ENCODE measurements around the gene SULT1A4.
"Not testable (repeated sequence)": the region's sequence is repeated elsewhere in the genome, so short reads cannot be mapped to it uniquely, and the experiment has no call there.

SULT1A4 gene

DNA sequence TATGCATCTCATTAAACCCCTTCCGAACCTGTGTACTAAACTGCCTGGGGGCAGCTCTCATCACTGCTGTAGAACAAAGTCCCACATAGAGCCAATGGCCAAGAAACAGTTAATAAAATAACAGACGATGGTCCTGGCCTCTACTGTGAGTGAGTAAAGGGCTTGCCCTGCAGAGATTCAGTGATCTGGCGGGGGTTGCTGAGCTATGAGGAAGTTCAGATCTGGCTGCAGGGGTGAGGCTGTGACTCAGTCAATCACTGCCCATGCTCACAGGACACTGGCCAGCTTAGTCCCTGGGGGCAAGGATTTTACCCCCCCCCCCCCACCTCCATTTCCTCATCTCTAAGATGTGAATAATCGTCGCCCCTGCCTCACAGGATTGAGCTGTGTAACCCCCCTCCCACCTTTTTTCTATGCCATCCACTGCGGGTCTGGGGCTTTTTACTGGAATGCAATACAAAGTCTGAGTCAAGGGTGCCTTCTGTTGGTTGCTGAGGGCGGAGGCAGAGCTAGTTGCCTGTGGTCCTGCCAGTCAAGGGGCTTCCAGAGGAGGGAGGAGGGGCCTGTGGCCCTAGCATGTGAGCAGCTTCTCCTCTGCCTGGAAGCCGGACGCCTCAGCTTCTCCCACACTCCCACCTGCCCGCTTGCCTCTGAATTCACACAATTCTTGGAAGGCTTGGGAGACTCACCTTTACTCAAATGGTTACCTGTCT is 8.1 kb downstream of the SULT1A4 start:
- H3K4me1 ChIP-seq; H3K36me3 ChIP-seq (ENCODE audit: control insufficient read depth, insufficient read depth, low read length); H3K27ac ChIP-seq; H3K9me3 ChIP-seq (ENCODE audit: control insufficient read depth, low read length); H3K4me2 ChIP-seq (ENCODE audit: low read length); H2AFZ ChIP-seq; H3K27me3 ChIP-seq (ENCODE audit: control insufficient read depth, insufficient read depth, low read length); H3K79me2 ChIP-seq; H3K9ac ChIP-seq; H3K4me3 ChIP-seq (ENCODE audit: low read depth, low read length): not testable (repeated sequence)

DNA sequence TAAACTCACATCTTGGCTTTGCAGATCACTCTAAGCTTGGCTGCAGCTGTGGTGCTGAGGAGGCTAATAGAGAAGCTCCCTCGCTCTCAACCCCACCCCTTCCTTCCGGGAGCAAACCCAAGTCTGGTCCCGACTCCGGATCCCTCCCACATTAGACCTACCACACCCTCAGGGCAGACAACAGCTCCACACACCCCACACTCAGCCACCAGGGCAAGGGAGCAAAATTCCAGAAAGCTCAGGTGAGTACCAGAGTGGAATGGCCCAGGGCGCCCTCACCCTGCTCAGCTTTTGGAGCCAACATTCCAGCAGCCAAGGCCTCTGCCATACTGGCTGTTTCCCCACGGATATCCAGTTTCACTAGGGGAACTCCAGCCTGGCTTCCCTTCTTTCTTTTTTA is 9.9 kb downstream of the SULT1A4 start:
- H3K9me3 ChIP-seq (ENCODE audit: control insufficient read depth, low read length); H3K4me1 ChIP-seq; H3K36me3 ChIP-seq (ENCODE audit: control insufficient read depth, insufficient read depth, low read length); H3K9ac ChIP-seq; H3K4me2 ChIP-seq (ENCODE audit: low read length); H3K4me3 ChIP-seq (ENCODE audit: low read depth, low read length); H3K79me2 ChIP-seq; H3K27me3 ChIP-seq (ENCODE audit: control insufficient read depth, insufficient read depth, low read length): not testable (repeated sequence)
- H2AFZ ChIP-seq, result peak overlapping the region; percentile 70
- peak overlapping the region; percentile 51 for H3K27ac ChIP-seq

DNA sequence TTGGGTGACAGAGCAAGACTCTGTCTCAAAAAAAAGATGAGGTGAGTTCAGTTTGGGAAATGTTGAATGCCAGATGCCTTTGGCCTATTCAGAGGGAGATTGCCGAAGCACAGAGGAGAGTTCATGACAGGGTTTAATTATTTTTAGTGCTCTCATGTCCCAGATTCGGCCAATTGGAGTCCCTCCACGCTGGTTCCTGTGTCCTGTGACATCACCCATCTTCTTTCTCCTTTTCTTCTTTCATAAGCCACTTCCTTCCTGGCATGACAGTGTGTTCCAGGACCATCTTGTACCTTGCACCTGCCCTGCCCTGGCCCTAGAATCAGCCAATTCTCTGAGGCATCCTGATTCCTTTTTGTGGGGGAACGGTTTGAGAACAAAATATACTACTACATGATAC is 12.4 kb downstream of the SULT1A4 start:
- H3K27me3 ChIP-seq (ENCODE audit: control insufficient read depth, insufficient read depth, low read length); H3K79me2 ChIP-seq; H2AFZ ChIP-seq; H3K4me3 ChIP-seq (ENCODE audit: low read depth, low read length); H3K36me3 ChIP-seq (ENCODE audit: control insufficient read depth, insufficient read depth, low read length); H3K9me3 ChIP-seq (ENCODE audit: control insufficient read depth, low read length); H3K9ac ChIP-seq; H3K4me2 ChIP-seq (ENCODE audit: low read length); H3K27ac ChIP-seq; H3K4me1 ChIP-seq: not testable (repeated sequence)

DNA sequence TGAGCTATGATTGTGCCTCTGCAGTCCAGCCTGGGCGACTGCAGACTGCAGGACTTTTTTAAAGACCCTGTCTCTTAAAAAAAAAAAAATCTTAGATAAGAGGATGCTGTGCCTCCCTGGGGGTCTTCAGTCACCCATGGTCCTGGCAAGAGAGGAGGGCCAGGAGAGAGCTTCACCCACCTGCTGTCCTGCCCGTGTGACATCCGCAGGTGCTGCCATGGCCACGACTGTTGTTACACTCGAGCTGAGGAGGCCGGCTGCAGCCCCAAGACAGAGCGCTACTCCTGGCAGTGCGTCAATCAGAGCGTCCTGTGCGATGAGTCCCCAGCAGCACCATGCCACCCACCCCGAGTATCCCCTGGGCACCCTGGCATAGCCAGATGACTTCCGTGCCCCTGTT is 22.6 kb downstream of the SULT1A4 start:
- H3K27me3 ChIP-seq (ENCODE audit: control insufficient read depth, insufficient read depth, low read length); H3K4me2 ChIP-seq (ENCODE audit: low read length); H3K4me1 ChIP-seq; H2AFZ ChIP-seq; H3K4me3 ChIP-seq (ENCODE audit: low read depth, low read length); H3K9me3 ChIP-seq (ENCODE audit: control insufficient read depth, low read length); H3K79me2 ChIP-seq; H3K27ac ChIP-seq; H3K36me3 ChIP-seq (ENCODE audit: control insufficient read depth, insufficient read depth, low read length); H3K9ac ChIP-seq: not testable (repeated sequence)

GRCh38 chr16:29506308-29506707 is 46.6 kb downstream of the SULT1A4 start, which contains the start of gene NPIPB12:
TSS of gene NPIPB12 (minus strand) at chr16:29506408.
- not testable (repeated sequence) for H3K79me2 ChIP-seq; H3K4me2 ChIP-seq (ENCODE audit: low read length); H3K36me3 ChIP-seq (ENCODE audit: control insufficient read depth, insufficient read depth, low read length); H3K27me3 ChIP-seq (ENCODE audit: control insufficient read depth, insufficient read depth, low read length); H3K9ac ChIP-seq; H2AFZ ChIP-seq; H3K27ac ChIP-seq; H3K4me3 ChIP-seq (ENCODE audit: low read depth, low read length); H3K9me3 ChIP-seq (ENCODE audit: control insufficient read depth, low read length); H3K4me1 ChIP-seq

Data from parathyroid adenoma (tissue), 2 donors.